NOMO-1 treated with dmso at 0.1 percent for 144 hours (cell line): Measurements from ENCODE around the gene MED6.

Experiments used
- DNase-seq: peaks from one replicate; lab custom pipeline; 2025; ENCODE audit not compliant: unreplicated experiment; lab: John Stamatoyannopoulos, UW

Gene MED6

DNA sequence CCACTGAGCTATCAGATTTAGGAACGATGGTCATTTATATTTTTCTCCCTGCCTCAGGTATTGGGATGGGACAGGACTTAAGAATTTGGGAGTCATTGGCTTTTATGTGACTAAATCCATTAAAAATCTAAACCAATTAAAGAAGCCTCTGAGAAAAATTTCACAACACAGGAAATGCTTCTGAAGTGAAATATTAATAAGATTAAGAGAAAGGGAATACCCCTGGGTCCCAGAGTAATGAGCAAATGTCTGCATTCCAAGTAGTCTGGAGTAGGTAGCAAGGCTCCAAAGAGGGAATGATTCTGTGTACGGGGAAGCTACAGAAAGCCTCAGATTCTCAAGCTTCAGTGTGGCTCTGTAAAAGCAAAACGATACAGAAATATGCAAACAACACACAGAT lies 707 bp upstream of the MED6 start:
- DNase-seq = no peak

DNA sequence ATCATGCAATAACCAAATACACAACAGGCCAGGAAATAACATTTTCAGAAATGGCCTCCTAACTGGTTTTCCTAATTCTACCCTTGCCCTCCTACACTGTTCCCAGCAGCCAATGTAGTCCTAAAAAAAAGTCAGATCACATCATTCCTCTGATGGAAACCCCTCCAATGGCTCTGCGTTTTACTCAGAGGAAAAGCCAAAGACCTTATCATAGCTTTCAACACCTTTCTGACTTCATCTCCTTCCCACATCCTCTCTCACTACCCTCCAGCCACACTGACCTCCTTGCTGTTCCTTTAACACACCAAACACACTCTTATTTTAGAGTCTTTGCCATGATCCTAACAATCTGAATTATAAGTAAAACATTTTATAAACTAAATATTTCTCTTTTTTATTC lies 1.1 kb downstream of the MED6 start:
- DNase-seq = no peak

DNA sequence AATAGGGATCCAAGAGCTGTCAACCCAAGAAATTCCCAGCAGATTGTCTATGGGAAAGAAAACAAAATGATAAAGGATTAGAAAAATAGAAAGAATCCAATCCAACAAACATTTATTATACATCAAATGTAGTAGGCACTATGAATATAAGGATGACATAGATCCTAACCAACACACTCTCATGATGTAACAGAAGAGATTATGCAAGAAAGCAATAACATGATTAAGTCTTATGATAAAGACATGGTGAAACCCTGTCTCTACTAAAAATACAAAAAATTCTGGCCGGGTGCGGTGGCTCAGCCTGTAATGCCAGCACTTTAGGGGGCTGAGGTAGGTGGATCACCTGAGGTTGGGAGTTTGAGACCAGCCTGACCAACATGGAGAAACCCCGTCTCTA lies 2.7 kb downstream of the MED6 start:
- DNase-seq = no peak

DNA sequence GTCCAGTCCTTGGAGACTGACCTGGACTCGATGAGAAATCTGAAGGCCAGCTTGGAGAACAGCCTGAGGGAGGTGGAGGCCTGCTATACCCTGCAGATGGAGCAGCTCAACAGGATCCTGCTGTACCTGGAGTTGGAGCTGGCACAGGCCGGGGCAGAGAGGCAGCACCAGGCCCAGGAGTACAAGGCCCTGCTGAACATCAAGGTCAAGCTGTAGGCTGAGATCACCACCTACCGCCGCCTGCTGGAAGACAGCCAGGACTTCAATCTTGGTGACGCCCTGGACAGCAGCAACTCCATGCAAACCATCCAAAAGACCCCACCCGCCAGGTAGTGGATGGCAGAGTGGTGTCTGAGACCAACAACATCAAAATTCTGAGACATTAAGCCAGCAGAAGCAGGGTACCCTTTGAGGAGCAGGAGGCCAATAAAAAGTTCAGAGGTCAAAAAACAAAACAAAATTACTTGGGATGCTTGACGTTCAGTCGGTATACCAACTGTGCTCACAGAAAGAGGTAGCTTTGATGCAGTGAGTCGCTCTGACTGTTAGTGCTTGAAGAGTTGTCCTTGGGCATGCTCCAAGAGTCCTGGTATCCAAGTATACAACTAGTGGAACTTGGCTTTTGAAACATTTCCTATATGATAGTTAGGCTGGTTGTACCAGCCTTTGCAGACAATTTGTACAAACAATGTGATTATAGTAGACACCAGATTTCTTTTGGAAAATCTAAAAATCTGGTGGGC lies 4.8 kb downstream of the MED6 start:
- no peak for DNase-seq

DNA sequence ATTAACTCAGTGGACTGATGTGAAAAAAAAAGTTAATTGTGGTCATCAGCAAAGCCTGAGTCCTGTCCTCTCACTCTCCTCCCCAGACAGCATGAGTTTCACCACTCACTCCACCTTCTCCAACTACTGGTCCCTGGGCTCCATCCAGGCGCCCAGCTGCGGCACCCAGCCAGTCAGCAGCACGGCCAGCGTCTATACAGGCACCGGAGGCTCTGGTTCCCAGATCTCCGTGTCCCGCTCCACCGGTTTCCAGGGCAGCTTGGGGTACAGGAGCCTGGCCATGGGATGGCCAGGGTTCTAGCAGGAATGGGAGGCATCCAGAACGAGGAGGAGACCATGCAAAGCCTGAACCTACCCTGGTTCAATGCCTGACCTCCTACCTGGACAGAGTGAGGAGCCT lies 6.0 kb downstream of the MED6 start:
- DNase-seq = no peak

DNA sequence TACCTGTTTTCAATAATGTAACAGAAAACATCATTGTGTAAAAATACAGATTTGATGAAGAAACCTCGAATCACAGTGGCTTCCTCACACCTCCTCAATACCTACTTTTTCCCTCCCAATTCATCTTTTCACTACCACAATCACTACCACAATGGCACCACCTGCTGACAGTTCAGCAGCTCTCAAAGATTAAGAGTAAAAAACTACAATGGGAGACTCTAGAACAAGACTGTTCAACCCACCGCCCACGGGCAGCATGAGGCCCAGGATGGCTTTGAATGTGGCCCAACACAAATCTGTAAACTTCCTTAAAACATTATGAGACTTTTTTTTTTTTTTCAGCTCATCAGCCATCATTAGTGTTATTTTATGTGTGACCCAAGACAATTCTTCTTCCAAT lies 15.2 kb downstream of the MED6 start:
- no peak for DNase-seq

DNA sequence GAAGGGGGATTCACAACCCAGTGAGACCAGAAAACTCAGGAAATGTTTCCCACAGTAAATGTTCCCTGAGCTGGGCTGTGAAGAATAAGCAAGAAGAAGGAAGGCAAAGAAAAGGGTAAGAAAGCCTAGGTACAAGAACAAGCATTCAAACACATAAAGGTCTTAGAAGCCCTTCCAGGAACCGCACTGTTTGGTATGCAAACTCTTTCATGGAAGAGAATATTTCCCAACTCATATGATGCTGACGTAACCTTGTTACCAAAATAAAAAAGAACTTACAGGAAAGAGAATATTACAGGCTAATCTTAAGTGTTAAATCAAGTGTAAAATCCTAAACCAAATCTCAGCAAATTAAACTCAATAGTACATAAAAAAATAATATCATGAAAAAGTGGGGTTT lies 23.6 kb downstream of the MED6 start:
- DNase-seq = no peak

DNA sequence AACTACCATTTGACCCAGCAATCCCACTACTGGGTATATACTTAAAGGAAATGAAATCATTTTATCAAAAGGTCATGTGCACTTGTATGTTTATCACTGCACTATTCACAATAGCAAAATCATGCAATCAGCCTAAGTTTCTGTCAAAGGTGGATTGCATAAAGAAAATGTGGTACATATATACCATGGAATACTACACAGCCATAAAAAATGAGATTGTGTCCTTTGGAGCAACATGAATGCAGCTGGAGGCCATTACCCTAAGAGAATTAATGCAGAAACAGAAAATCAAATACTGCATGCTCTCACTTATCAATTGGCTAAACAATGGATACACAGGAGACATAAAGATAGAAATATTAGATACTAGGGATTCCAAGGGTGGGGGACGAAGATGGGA lies 27.4 kb downstream of the MED6 start:
- DNase-seq = no peak

DNA sequence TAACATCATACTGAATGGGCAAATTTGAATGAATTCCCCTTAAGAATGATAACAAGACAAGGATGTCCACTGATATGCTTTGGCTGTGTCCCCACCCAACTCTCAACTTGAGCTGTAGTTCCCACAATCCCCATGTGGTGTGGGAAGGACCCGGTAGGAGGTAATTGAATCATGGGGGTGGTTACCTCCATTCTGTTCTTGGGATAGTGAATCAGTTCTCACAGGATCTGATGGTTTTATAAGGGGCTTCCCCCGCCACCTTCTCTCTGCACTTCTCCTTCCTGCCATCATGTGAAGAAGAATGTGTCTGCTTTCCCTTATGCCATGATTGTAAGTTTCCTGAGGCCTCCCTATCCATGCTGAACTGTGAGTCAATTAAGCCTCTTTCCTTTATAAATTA lies 29.3 kb downstream of the MED6 start:
- no peak for DNase-seq

DNA sequence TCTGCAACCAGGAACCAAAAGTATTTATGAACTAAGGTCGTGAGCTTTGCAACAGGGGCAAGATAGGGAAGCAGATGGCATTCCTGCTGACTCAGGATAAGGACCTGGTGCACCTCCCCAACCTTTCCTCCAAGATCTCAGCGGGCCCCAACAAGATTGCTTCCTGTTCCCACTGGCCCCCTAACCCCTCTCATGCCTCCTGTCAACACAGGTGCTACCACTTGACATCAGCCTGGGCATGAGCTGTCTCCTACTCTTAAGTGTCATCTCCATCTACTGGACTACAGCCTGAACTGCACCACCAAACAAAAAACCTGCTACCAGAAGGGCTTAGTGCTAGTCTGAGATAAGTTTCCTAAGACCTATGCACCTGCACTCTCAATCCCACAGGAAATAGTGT lies 32.7 kb downstream of the MED6 start:
- DNase-seq = peak; percentile 3

DNA sequence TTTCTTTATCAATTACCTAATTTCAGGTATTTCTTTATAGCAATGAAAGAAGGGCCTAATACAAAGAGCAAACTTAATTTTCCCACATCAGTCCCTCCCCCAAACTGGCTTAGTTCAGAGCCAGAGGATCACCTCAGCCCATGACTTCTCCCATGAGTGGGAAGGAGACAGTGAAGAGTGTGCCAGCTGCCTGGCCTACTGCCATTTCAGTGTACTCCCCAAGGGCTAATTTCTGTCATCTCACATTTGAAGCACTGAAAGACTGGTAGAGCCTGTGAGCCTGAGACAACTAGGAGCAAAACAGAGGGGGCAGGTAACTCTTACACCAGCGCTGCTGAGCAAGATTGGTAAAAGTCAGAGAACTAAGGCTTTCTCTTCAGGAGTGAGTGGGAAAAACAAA lies 36.6 kb downstream of the MED6 start:
- DNase-seq = no peak

DNA sequence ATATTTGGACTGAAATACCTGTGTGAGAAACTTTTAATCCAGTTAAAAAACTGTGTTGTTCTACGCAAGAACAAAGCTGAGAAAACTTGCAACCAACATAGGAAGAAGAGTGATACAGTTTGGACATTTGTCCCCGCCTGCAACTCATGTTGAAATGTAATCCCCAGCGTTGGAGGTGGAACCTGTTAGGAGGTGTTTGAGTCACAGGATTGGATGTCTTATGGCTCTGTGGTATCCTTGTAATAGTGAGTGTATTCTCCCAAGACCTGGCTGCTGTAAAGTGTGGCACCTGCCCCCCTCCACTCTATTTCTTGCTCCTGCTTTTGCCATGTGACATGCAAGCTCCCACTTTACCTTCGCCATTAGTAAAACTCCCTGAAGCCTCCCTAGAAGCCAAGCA lies 37.0 kb downstream of the MED6 start:
- DNase-seq = no peak

DNA sequence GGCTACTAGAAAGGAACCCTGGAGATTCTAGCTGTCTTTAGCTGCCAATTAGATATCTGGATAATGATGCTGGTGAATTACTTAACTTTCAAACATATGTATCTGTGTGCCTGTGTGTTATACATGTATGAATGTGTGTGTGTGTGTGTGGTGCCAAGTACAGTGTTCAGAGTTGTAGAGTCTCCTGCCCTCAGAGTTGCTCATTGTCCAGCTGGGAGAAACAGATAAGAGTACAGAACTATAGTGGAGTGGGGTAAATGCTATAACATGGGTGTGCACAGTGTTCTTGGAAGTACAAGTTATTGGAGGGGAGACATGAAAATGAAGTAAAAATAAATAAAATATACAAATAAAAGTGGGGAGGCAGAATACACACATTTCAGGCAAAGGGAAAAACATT lies 42.1 kb downstream of the MED6 start:
- DNase-seq = no peak

DNA sequence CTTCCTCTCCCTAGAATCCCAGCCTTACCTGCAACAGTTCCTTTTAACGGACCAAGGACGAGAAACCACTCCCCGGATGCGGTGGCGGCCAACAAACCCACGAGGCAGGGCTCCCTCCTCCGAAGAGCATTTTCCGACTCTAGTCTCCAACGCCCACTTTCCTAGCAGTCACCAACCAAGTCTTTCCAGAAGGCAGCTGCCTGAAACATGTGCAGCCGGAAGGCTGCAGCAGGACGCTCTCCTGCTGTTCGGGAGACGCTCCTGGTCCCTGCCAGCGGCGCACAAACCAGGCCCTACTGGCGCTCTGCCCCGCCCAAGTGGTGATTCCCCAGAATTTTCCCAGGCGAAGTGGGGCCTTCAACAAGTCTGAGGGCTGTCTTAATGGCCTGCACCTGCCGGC lies 44.6 kb downstream of the MED6 start:
- DNase-seq = no peak

DNA sequence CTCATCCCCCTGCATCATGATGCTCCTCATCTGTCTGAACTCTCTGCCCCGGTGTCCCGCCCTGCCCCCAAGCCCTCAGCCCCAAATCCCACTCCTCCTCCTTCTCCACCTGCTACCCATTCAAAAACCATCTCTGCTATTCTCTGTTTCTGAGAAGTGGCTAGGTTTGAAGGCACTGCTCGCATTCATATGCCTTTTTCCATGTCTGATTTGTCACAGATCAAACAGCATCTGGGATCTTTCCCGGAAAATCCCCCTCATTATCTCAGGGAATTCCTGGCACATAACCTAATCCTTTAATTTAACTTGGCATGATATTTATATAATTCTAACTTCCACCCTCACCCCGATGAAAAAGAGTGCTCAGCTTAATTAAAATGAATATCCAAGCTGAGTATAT lies 62.4 kb downstream of the MED6 start:
- DNase-seq = no peak

DNA sequence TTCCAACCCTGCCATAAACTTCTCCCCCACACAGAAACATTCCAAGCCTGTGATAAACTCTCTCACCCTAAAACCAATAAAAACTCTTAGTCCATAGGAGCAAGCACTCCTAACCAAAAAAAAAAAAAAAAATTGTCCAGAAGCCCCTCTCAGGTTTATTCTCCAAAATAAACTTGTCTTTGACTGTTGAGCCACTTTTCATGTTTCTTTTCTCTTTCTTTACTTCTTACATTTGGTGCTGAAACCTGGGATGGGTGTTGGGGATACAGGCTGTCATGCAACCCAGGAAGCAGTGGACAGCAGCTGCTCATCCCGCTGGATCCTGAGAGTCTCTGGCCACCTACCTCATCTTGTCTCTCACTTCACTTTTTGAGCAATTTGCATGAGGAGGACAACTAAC lies 63.6 kb downstream of the MED6 start:
- DNase-seq = no peak

DNA sequence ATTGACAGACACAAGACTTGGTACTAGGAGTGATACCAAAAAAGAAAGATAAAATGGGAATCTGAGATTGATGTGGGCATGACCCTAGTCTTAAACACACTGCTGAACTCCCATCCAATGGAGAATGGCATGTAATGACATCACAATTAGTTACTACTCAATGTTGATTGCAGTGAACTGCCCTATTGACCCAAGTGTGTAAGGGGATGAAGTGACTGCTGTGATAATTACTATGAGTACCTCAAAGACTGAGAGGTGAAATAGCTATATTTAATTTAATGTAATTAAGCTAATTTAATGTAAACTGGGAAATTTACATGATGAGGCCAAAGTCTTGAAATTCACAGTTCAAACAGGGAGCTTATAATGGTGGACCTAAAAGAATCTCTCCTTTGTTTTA lies 65.6 kb downstream of the MED6 start, which contains the start of gene ADAM20:
Gene ADAM20, minus strand, starts transcription at position 101 of the 400 bp plus-strand sequence. CDS start 10,247 bp downstream, outside the sequence.
- no peak for DNase-seq
